CD4-positive, alpha-beta T cell treated with Interleukin-4 for 1 hour (primary cell): ENCODE measurements around the gene PARVB.
A peak's percentile ranks its signal among the peaks of the same experiment; 100 is the strongest.

Experiments used
- DNase-seq, 2 donors: peaks; one replicate each; pipeline ENCODE4 v3.0.0-alpha.2; 2020 to 2022

The PARVB gene

DNA sequence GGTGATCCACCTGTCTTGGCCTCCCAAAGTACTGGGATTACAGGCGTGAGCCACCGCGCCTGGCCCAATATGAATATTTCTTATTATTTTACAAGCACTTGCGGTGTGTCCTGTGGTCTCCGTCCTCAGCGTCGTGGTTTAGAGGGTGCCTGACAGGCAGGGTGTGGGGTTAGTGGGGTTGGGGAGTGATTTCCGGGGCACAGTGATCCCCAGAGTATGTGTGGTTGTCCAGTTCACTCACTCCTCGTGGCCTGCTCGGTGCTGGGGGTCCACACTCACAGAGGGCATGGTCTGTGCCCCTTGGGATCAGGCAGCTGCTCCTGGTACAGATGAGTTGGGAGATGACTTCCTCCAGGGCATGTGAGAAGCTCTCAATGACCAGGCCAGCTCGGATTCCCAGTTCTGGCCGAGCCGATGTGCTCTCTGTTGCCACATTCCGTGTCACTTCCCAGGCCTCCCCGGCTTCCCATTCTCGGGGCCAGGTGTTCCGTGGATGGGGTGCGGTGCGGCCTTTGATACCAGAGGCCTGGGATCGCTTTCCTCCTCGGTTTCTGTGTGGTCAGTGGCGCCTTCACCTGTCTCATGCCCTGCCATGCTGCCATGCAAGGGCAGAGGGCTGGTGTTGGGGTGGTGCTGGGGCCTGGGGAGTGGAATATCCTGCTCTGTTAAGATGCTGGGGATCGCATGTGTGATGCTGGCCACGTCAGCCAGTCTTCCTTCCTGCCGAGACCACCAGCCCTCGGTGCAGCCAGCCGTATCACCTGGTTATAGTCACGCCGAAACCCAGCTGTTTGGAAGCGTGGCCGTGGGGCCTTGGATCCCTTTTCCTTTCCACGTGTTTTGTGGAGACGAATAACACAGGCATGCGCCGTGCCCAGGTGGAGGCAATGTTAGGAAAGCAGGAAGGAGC lies 39.6 kb downstream of the PARVB start:
- no peak for DNase-seq

- DNase-seq = no peak
Measured at GRCh38 chr22:44067033-44067432, 42.9 kb downstream of the PARVB start.

DNA sequence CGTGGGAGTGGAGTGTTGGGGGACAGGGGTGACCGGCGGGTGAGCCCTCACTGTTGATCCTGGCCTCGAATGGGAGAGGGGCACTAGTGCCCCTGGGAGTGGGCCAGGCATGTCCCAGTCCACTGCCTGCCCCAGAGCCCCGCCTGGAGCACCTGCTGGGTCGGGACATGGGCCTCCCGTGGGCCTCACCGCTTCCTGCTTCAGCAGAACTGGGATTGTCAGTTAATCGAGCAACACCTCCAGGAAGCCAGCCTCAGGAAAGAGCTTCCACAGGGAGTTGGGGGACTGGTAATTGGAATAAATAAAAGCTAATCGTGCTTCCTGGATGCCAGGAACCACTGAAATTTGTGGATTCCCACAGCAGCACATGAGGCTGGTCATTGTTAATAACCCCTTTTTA lies 43.8 kb downstream of the PARVB start:
- DNase-seq = no peak

DNA sequence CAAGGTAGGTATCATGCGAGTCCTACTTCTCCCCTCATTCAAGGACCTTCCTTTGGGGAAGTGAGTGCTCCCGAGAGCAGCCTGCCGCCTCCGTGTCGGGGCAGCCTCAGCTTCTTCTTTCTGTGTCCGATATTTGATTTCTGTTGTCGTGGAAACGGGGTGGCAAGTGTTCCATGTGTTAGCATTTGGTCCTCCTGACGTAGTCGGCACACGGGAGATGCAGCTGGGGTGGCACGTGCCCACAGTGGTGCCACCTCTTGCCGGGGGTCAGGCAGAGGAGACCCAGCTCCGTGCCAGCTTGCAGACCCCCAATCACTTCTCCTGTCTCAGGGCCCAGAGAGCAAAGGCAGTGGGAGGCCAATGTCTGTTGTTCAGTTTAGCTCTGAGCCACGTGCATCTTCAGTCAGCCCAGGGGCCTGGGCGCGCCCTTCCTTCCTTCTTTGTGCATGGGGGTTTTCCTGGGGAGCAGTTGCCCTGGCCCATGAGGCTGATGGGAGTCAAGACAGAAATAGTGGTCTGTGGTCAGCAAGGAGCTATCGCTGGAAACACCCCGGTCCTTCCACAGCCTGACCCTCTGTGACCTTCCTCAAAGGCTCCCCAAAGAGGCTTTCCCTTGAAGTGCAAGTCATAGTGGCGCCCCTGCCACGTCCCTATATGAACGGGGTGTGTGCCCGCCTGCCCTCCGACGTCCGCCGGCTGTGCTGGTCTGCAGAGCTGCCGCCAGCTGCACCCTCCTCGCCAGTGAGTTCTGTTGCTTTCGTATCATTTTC lies 44.5 kb downstream of the PARVB start:
- peak; percentile 43 to 87 for DNase-seq

GRCh38 chr22:44070029-44070428 lies 45.9 kb downstream of the PARVB start:
- no peak for DNase-seq

GRCh38 chr22:44071781-44072326 lies 47.8 kb downstream of the PARVB start:
- DNase-seq = no peak

GRCh38 chr22:44074337-44074984 lies 50.4 kb downstream of the PARVB start:
- no peak for DNase-seq

- no peak for DNase-seq
Measured at GRCh38 chr22:44075022-44075421, 50.9 kb downstream of the PARVB start.

DNA sequence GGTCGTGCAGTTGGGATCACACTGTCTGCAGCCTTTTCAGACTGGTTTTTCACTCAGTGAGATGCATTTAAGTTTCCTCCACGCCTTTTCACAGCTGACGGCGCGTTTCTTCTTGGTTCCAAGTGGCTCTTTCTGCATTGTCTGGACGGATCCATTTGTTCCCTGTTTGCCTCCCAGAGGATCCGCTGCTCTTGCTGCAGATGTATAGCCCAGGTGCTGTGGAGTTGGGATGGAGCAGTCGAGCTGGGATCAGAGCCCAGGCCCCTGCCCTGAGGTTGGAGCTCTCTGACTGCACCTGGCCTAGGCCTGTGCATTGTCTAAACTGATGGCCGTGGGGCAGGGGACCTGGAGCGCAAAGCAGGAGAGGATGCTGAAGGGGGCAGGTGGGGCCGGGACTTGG lies 51.6 kb downstream of the PARVB start:
- no peak for DNase-seq

GRCh38 chr22:44076825-44077224 lies 52.7 kb downstream of the PARVB start:
- no peak for DNase-seq

DNA sequence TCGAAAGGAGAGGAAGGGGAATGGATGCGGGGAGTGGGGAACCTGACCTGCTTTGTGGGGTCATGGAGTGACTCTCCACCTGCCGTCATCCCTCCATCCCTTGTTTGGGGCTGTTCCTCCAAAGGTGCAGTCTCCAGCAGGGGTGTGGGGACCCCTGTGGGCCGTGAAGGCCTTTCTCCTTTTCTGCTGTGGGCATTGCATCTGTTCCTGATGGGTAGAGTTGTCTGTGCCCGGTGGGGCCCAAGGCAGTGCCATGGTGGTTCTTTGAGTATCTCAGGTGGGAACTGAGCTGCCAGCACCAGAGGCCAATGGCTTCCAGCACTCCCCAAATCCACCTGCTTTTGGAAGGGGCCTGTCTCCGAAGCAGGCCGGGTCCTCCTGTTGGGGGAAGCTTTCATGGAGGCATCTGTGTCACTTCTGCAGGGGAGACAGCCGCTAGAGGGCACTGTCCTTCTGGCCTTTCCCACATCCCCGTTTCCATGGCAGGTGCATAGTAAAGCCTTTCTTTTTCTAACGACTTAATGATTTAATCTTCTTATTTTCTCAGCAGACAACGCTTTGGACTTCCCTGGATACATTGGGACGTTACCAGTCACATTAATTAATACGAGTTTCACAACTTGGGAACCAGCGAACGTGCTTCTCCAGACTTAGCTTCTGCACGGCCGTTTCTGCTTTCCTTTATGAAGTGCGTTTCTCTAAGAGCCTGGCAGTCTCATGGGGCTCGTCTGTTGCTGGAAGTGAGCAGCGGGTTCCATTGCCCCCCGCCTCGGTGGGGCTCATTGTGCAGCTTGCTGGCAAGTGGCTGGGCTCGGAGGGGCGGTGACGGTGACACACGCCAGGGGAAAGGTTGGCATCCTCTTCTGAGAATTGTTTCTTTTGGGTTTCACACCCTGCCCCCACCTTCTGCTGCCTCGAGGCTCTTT lies 57.1 kb downstream of the PARVB start:
- peak; percentile 65 to 70 for DNase-seq

GRCh38 chr22:44082801-44083200 lies 58.7 kb downstream of the PARVB start:
- no peak for DNase-seq

- DNase-seq = no peak
Measured at GRCh38 chr22:44084044-44084772, 60.1 kb downstream of the PARVB start.

- peak; percentile 32 to 46 for DNase-seq
Measured at GRCh38 chr22:44085743-44086270, 61.7 kb downstream of the PARVB start.

GRCh38 chr22:44086271-44087088 lies 62.4 kb downstream of the PARVB start:
- DNase-seq = no peak

DNA sequence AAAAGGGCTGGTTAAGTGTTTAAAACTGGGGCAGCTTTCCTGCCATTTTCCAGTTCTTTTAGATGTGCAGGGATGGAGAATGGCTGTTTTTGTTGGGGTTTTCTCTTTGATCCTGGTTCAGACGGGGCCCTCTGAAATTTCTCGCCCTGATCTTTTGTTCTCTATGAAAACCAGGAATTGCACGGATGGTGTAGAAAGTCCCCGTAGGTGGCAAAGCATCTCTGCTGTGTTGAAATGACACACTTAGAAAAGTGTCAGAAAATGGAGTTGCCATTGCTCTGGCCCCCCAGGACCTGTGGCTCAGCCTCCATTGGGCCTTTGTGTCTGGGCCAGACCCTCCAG lies 63.0 kb downstream of the PARVB start:
- no peak for DNase-seq

GRCh38 chr22:44088976-44089570 lies 65.0 kb downstream of the PARVB start:
- no peak for DNase-seq

GRCh38 chr22:44089717-44090570 lies 65.8 kb downstream of the PARVB start:
- no peak for DNase-seq

GRCh38 chr22:44090571-44090905 lies 66.4 kb downstream of the PARVB start:
- no peak for DNase-seq
